Keratinocyte (primary cell): ENCODE results near the gene VIPR2. TPM values are rescaled to one million over a fixed set of nuclear protein-coding genes. Genes with fewer than 3 reads are reported as not detected.

Experiments used
- DNase-seq: peaks from one replicate; pipeline ENCODE4 v3.0.0-alpha.2; 2011; ENCODE audit warnings: low read depth, missing footprints, low spot score
- FAIRE-seq: peaks from 2 replicates; lab custom pipeline; 2011; peaks lifted over from hg19 to GRCh38; lab: Jason Lieb, UNC
- H2AFZ ChIP-seq: 2 replicates; pipeline ENCODE4 v1.6.0; 2012; ENCODE audit warnings: low read length, control low read depth, inconsistent platforms; ENCODE audit not compliant: control insufficient read depth
- H3K27ac ChIP-seq: 2 replicates; pipeline ENCODE4 v1.5.1; 2011; ENCODE audit warnings: low read length; ENCODE audit not compliant: control insufficient read depth, insufficient read depth
- H3K27me3 ChIP-seq: 3 replicates; pipeline ENCODE4 v1.6.0; 2011; ENCODE audit warnings: low read length; ENCODE audit not compliant: control insufficient read depth, insufficient read depth; ENCODE audit errors: extremely low read depth
- H3K36me3 ChIP-seq, 2 experiments: 2 replicates in 1 of 2; 3 replicates in 1 of 2; pipeline ENCODE4 v1.5.1; 2011; ENCODE audit warnings: low read length in 2 of 2, mild to moderate bottlenecking in 1 of 2; ENCODE audit not compliant: control insufficient read depth in 2 of 2, insufficient read depth in 2 of 2; ENCODE audit errors: extremely low read depth in 1 of 2
- H3K4me1 ChIP-seq: 3 replicates; pipeline ENCODE4 v1.5.1; 2011; ENCODE audit warnings: low read length; ENCODE audit not compliant: control insufficient read depth, insufficient read depth; ENCODE audit errors: extremely low read depth
- H3K4me2 ChIP-seq: 3 replicates; pipeline ENCODE4 v1.6.0; 2011; ENCODE audit warnings: low read depth, low read length; ENCODE audit not compliant: control insufficient read depth, insufficient read depth; ENCODE audit errors: extremely low read depth
- H3K4me3 ChIP-seq, 3 experiments: fragments of 200-600 bp in 1 of 3; sonication (generic) in 1 of 3; 2 replicates in 2 of 3; 3 replicates in 1 of 3; pipeline ENCODE4 v1.5.1; 2011 to 2016; ENCODE audit warnings: low read length in 3 of 3, mild to moderate bottlenecking in 3 of 3, control low read depth in 2 of 3, inconsistent platforms in 1 of 3, low read depth in 1 of 3, mixed read lengths in 1 of 3, mixed run types in 1 of 3, moderate library complexity in 1 of 3; ENCODE audit not compliant: control insufficient read depth in 2 of 3, insufficient read depth in 2 of 3; ENCODE audit errors: extremely low read depth in 1 of 3
- H3K79me2 ChIP-seq: 2 replicates; pipeline ENCODE4 v1.6.0; 2012; ENCODE audit warnings: low read length; ENCODE audit not compliant: control insufficient read depth, insufficient read depth
- H3K9ac ChIP-seq: 3 replicates; pipeline ENCODE4 v1.6.0; 2011; ENCODE audit warnings: low read length; ENCODE audit not compliant: control insufficient read depth, insufficient read depth; ENCODE audit errors: extremely low read depth
- H3K9me1 ChIP-seq: 3 replicates; pipeline ENCODE4 v1.6.0; 2011; ENCODE audit warnings: low read length; ENCODE audit not compliant: control insufficient read depth, insufficient read depth; ENCODE audit errors: extremely low read depth
- H3K9me3 ChIP-seq: 2 replicates; pipeline ENCODE4 v1.5.1; 2012; ENCODE audit warnings: low read depth, low read length; ENCODE audit not compliant: control insufficient read depth
- H4K20me1 ChIP-seq: 3 replicates; pipeline ENCODE4 v1.6.0; 2011; ENCODE audit warnings: low read length; ENCODE audit not compliant: control insufficient read depth, insufficient read depth; ENCODE audit errors: extremely low read depth
- EZH2 ChIP-seq: IDR thresholded peaks from one replicate; pipeline ENCODE4 v1.6.1; 2012; ENCODE audit warnings: inconsistent platforms, mild to moderate bottlenecking, low read length, moderate library complexity
- dilution Hi-C: fragments of 300-500 bp; cut with MboI; formaldehyde crosslinking; loops from one replicate; pipeline ENCODE4 v1.7.0; 2020; ENCODE audit warnings: low sequenced_read_pairs; ENCODE audit not compliant: extremely low pct_ligation_motif_present
- polyA plus RNA-seq, 5 experiments: library from polyadenylated mRNA; depleted of rRNA in 3 of 5; stranded (reverse) in 3 of 5; stranded (forward) in 1 of 5; unstranded in 1 of 5; fragments of >200 nt; gene quantifications; 1 replicate in 1 of 5; 2 replicates in 3 of 5; 3 replicates in 1 of 5; pipeline versions ENCODE4 v1.2.1 to v1.2.3, GENCODE V29; 2011 to 2012; ENCODE audit warnings: missing spikeins in 2 of 5, low read depth in 1 of 5, low replicate concordance in 1 of 5
- TF ChIP-seq, protein P1 (sequence below), 3 experiments: IDR thresholded peaks in 1 of 3; conservative IDR thresholded peaks in 1 of 3; optimal IDR thresholded peaks in 1 of 3; 2 replicates in 2 of 3; 3 replicates in 1 of 3; pipeline versions ENCODE3 to v1.5.1; 2011; ENCODE audit warnings: low read length in 3 of 3, mild to moderate bottlenecking in 3 of 3, moderate library complexity in 2 of 3, control low read depth in 1 of 3, inconsistent platforms in 1 of 3; ENCODE audit not compliant: insufficient read depth in 2 of 3; ENCODE audit errors: extremely low read depth in 1 of 3

VIPR2 gene
- polyA plus RNA-seq, 1 donor (not counting 4 experiments of a cell fraction or from before 2014, with no cell fraction given): not detected

DNA sequence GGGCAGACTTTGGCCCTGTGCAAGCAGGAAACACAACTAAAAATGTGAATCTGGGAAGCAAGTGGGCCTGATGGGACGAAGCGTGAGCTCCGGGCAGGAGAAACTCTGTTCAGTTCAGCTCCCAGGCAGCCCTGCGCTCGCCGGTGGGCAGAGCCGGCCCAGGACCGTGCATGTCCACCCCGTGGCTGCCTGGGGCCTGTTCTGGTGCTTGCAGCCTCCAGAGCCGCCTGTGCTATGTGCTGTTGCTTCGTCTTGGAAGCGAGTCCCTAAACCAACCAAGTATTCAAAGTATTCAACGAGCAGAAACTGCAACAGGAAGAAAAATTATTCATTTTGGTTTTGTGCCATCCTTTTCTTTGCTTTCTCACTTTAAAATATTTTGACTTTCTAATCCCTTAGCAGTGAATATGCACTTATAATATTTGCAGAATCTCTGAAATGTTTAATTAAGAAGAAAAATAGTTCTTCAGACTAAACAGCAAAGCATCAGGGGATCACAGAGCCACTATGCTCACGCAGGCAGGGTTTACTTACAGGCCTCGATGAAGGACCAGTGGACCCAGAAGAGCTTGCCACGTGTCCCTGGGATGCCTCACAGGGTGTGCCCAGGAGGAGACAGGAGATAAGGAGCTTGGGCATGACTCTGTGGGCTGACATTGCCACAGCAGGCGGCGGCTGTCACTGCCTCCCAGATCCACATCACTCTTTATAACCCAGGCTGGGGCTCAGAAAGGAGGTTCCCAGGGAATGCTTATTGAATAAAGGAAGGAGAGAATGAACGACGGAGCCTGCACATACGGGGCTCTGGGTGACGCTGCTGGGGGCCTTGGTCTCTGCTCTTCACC, 45.6 kb downstream of the VIPR2 start:
- DNase-seq (no peak), FAIRE-seq (no peak)
- no peaks in the 10 kb centered on the region for H3K4me1 ChIP-seq

DNA sequence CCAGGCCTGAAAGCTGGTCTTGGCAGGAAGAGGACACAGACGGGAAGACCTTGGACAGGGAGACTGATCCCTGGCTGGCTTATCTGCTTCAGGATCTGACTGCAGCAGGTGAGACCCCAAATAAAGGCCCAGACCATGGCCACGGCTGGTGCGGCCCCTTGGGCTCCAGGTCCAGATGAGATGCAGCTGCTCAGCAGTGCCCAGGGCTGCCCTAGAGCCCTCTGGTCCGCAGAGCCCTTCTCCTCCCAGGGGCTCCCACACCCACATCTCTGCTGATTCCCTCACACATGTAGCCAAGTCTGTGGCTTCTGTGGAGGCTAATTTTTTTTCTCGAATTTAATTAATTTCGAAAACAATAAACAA, 46.3 kb downstream of the VIPR2 start:
- DNase-seq (no peak), FAIRE-seq (no peak)
- Histone ChIP-seq H3K36me3 (no peaks in the 10 kb centered on the region), H2AFZ (no peak overlapping the region), H3K4me3 (no peak overlapping the region), H3K9me3 (peaks cover 7% of the 10 kb centered on the region), H4K20me1 (no peaks in the 10 kb centered on the region), H3K9me1 (no peaks in the 10 kb centered on the region), H3K4me2 (no peak overlapping the region), H3K79me2 (no peaks in the 10 kb centered on the region), H3K4me1 (no peaks in the 10 kb centered on the region), H3K27me3 (no peaks in the 10 kb centered on the region), H3K9ac (no peak overlapping the region), H3K27ac (no peak overlapping the region)
- TF ChIP-seq, protein P1, sequence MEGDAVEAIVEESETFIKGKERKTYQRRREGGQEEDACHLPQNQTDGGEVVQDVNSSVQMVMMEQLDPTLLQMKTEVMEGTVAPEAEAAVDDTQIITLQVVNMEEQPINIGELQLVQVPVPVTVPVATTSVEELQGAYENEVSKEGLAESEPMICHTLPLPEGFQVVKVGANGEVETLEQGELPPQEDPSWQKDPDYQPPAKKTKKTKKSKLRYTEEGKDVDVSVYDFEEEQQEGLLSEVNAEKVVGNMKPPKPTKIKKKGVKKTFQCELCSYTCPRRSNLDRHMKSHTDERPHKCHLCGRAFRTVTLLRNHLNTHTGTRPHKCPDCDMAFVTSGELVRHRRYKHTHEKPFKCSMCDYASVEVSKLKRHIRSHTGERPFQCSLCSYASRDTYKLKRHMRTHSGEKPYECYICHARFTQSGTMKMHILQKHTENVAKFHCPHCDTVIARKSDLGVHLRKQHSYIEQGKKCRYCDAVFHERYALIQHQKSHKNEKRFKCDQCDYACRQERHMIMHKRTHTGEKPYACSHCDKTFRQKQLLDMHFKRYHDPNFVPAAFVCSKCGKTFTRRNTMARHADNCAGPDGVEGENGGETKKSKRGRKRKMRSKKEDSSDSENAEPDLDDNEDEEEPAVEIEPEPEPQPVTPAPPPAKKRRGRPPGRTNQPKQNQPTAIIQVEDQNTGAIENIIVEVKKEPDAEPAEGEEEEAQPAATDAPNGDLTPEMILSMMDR (optimal IDR thresholded peaks at IDR 0.05 in 1 of 3, IDR thresholded peaks at IDR 0.05 in 1 of 3, conservative IDR thresholded peaks at IDR 0.05 in 1 of 3; ENCODE audit: extremely low read depth in 1 of 3, insufficient read depth in 2 of 3, low read length in 3 of 3): no peak
- TF ChIP-seq EZH2: no peak
- dilution Hi-C loops: no loop called here

More for the DNA sequence above, 45.6 kb downstream of the VIPR2 start:
- no peak overlapping the region for H3K9ac ChIP-seq
- no peak overlapping the region for H3K27ac ChIP-seq
- no peak overlapping the region for H2AFZ ChIP-seq
- H4K20me1 ChIP-seq: no peaks in the 10 kb centered on the region
- dilution Hi-C loops: no loop called here
- H3K27me3 ChIP-seq: no peaks in the 10 kb centered on the region
- no peaks in the 10 kb centered on the region for H3K79me2 ChIP-seq
- H3K4me2 ChIP-seq: no peak overlapping the region
- H3K36me3 ChIP-seq: no peaks in the 10 kb centered on the region
- no peak for TF ChIP-seq EZH2
- TF ChIP-seq, protein P1 (optimal IDR thresholded peaks at IDR 0.05 in 1 of 3, IDR thresholded peaks at IDR 0.05 in 1 of 3, conservative IDR thresholded peaks at IDR 0.05 in 1 of 3; ENCODE audit: extremely low read depth in 1 of 3, insufficient read depth in 2 of 3, low read length in 3 of 3): no peak
- no peaks in the 10 kb centered on the region for H3K9me1 ChIP-seq
- no peak overlapping the region for H3K4me3 ChIP-seq
- peaks cover 9% of the 10 kb centered on the region for H3K9me3 ChIP-seq
